ENCODE data around the gene PDE4A.

- TF ChIP-seq CTCF (IDR thresholded peaks at IDR 0.05 in 4 of 5, conservative IDR thresholded peaks at IDR 0.05 in 1 of 5) (no peak), POLR2A (IDR thresholded peaks at IDR 0.05) (no peak)
Measured at GRCh38 chr19:10516064-10516385, 95.7 kb downstream of the PDE4A start.

All from gastrocnemius medialis (tissue), 4 donors.